Thyroid gland (tissue), 4 donors: Measurements from ENCODE around the gene ENSA.
A peak's percentile ranks its signal among the peaks of the same experiment; 100 is the strongest.

Experiments used
- POLR2A ChIP-seq, 2 donors: fragments of 450-650 bp; IDR thresholded peaks; one replicate each; pipeline ENCODE4 v1.6.1; 2017; ENCODE audit warnings: antibody characterized with exemption in 2 of 2, mild to moderate bottlenecking in 2 of 2, moderate library complexity in 1 of 2
- TF ChIP-seq, protein P1 (sequence below), 6 experiments: fragments of 200-600 bp in 3 of 6; fragments of 450-650 bp in 3 of 6; sonication (generic) in 3 of 6; IDR thresholded peaks; one replicate each; pipeline ENCODE4 v1.5.1; 2016 to 2019; ENCODE audit warnings: antibody characterized with exemption in 6 of 6, mild to moderate bottlenecking in 2 of 6, inconsistent platforms in 1 of 6, moderate library complexity in 1 of 6

DNA sequence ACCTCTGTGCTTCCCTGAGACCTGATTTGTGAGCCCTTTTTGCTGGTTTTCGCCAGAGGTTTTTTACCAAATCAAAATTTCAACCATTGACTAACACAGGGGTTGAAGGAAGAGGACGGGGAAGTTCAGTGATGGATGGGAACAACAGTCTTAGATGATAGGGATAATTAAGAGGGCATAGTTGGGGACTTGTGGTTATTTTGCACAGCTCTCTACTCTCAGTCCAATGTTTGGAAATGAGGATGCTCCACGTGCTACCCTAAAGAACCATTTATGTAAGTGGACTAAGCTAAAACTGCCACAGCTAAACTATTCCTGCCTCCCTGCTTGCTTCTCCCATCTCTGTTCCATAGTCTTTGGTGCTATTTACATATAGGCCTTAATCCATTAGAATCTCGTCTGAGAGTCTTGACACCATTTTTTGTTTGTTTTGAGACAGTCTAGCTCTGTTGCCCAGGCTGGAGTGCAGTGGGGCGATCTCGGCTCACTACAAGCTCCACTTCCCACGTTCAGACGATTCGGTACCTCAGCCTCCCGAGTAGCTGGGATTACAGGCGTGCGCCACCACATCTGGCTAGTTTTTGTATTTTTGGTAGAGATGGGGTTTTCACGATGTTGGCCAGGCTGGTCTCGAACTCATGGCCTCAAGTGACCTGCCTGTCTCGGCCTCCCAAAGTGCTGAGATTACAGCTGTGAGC, 49.3 kb downstream of the ENSA start:
- TF ChIP-seq, protein P1, sequence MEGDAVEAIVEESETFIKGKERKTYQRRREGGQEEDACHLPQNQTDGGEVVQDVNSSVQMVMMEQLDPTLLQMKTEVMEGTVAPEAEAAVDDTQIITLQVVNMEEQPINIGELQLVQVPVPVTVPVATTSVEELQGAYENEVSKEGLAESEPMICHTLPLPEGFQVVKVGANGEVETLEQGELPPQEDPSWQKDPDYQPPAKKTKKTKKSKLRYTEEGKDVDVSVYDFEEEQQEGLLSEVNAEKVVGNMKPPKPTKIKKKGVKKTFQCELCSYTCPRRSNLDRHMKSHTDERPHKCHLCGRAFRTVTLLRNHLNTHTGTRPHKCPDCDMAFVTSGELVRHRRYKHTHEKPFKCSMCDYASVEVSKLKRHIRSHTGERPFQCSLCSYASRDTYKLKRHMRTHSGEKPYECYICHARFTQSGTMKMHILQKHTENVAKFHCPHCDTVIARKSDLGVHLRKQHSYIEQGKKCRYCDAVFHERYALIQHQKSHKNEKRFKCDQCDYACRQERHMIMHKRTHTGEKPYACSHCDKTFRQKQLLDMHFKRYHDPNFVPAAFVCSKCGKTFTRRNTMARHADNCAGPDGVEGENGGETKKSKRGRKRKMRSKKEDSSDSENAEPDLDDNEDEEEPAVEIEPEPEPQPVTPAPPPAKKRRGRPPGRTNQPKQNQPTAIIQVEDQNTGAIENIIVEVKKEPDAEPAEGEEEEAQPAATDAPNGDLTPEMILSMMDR (IDR thresholded peaks at IDR 0.05) = no peak
- peak in 1 of 2 donors; percentile 5 for TF ChIP-seq POLR2A (IDR thresholded peaks at IDR 0.05)
